Activated T-cell treated with anti-CD3 and anti-CD28 coated beads, Interleukin-2, amount 50 U/mL, for 1 hour (primary cell): Measurements from ENCODE around the gene EOMES.

Experiments used
- DNase-seq: peaks from one replicate; pipeline ENCODE4 v3.0.0-alpha.2; 2020

Gene EOMES

DNA sequence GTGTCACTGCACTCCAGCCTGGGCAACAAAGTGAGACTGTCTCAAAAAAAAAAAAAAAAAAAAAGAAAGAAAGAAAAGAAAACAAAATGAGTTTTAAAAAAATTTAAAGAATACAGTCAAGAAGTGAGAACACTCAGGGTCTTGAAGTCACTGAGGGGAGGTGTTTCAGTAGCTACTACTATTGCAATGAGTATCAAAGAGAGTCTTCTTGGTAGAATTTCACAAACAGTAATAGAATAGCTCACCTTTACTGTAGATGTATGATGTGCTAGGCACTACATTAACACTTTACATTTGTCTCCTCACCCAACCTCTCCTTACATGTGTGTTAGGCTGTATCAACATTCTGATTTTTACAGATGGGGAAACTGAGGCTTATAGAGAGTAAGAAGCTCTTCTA is 43.9 kb downstream of the EOMES start:
- DNase-seq, result no peak

DNA sequence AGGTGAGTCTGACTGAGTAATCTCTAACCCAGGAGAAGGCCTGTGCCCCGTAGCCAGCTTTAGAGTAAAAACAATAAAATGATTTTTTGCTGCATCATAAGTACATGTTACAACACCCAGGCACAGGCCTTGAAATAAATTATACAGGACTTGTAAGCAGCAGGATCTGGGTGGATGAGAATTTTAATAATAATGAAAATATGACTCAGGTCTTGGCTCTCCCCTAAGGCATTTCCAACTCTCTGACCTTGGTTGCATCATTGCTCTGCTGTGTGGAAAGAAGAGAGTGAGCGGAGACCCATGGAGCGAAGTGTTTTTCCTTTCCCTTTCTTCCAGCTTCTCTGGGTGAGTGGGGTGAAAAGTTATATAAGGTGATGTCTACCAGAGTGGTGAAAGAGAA is 44.6 kb downstream of the EOMES start:
- no peak for DNase-seq

GRCh38 chr3:27675287-27675686 is 46.8 kb downstream of the EOMES start:
- DNase-seq, result no peak

DNA sequence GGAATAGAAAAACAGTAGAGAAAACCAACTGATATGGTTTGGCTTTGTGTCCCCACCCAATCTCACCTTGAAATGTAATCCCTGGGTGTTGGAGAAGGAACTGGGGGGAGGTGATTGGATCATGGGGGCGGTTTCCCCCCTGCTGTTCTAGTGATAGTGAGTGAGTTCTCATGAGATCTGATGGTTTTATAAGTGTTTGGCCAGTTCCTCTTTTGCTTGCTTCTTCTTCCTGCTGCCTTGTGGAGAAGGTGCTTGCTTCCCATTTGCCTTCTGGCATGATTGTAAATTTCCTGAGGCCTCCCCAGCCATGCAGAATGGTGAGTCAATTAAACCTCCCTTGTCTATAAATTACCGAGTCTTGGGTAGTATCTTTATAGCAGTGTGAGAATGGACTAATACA is 48.4 kb downstream of the EOMES start:
- DNase-seq, result no peak

- no peak for DNase-seq
Observed at GRCh38 chr3:27671101-27671500, 51.0 kb downstream of the EOMES start.

- no peak for DNase-seq
Observed at GRCh38 chr3:27670619-27671018, 51.5 kb downstream of the EOMES start.

- no peak for DNase-seq
Observed at GRCh38 chr3:27669591-27669990, 52.5 kb downstream of the EOMES start.

DNA sequence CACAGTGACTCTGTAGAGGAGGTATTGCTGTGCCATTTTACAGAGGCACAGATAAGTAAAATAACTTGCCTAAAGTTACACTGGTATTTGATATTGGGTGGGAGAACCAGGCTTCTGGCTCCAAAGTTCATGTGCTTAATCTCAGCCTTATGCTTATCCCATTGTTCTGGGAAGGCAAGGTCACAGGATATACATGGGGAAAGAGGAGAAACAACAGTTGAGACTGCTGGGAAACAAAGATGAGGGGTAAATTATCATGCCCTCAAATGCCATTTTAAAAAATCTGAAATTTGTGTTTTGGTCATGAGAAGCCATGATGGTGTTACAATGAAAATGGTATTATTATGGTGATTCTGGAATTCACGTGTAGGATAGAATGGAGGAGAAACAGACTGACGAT is 54.4 kb downstream of the EOMES start:
- DNase-seq, result no peak

- DNase-seq, result no peak
Observed at GRCh38 chr3:27666708-27667107, 55.4 kb downstream of the EOMES start.

DNA sequence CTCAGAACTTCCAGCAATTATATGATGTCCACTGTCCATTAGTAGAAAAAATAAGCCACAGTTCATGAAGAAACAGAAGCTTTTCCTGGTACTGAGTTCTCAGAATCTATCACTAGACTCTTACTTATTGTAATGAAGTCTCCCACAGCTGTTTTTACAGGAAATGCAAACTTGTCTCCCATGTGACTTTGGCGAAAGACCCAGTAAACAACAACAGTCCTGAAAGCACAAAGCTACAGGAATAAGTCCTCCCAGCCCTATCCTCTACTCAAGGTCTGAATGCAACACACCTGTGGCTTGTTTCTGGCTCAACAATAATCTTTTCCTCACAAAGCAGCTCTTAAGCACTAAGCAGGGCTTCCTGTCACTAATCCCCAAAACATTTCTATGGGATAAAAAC is 55.9 kb downstream of the EOMES start:
- no peak for DNase-seq
